NOMO-1 treated with DMSO at 0.1 percent for 48 hours (cell line): ENCODE results near the gene BOLL.
"Not testable (repeated sequence)": the region's sequence is repeated elsewhere in the genome, so short reads cannot be mapped to it uniquely, and the experiment has no call there.

Experiments used
- DNase-seq: peaks from one replicate; lab custom pipeline; 2025; ENCODE audit not compliant: unreplicated experiment; lab: John Stamatoyannopoulos, UW

Gene BOLL

DNA sequence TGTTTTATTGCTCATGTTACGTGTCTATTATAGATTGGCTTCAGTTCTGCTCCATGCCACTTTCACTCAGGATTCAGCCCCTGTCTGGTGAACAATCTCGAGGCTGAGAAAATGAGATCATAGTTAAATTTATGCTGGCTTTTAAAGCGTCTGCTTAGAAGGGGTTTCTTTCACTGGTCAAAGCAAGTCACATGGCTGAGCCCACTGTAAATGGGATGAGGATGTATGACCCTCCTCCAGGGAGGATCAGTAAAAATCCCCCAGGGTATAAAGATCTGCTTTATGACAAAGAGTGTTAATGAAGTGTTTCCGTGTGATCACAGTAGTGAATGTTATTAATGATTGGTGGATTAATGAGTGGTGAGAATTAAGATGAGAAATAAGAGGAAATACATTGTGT is 13.1 kb upstream of the BOLL start:
- DNase-seq, result no peak

DNA sequence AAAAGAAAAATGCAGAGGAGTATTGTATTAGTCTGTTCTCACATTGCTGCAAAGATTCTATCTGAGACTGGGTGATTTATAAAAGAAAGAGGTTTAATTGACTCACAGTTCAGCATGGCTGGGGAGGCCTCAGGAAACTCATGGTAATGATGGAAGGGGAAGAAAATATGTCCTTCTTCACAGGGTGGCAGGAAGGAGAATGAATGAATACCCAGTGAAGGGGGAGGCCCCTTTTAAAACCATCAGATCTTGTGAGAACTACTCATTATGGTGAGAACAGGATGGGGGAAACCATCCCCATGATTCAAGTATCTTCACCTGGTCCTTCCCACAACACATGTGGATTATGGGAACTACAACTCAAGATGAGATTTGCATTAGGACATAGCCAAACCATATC is 10.2 kb upstream of the BOLL start:
- no peak for DNase-seq

DNA sequence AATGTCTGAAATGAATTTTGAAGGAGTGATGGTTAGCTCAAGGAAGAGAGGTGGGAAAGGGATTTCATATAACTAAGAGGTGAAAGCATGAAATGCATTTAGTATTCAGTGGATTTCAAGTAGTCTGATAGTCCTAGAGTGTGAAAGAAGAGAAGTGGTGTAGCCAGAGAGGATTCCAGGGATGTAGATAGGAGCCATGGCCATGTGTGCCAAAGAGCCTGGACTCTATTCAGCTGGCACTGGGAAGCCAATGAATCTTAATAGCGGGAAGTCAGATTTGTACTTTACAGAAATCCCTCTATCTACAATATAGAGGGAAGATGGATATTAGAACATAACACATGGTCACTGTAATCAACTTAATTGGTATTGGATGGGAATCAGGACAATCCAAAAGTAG is 8.3 kb upstream of the BOLL start:
- DNase-seq, result no peak

DNA sequence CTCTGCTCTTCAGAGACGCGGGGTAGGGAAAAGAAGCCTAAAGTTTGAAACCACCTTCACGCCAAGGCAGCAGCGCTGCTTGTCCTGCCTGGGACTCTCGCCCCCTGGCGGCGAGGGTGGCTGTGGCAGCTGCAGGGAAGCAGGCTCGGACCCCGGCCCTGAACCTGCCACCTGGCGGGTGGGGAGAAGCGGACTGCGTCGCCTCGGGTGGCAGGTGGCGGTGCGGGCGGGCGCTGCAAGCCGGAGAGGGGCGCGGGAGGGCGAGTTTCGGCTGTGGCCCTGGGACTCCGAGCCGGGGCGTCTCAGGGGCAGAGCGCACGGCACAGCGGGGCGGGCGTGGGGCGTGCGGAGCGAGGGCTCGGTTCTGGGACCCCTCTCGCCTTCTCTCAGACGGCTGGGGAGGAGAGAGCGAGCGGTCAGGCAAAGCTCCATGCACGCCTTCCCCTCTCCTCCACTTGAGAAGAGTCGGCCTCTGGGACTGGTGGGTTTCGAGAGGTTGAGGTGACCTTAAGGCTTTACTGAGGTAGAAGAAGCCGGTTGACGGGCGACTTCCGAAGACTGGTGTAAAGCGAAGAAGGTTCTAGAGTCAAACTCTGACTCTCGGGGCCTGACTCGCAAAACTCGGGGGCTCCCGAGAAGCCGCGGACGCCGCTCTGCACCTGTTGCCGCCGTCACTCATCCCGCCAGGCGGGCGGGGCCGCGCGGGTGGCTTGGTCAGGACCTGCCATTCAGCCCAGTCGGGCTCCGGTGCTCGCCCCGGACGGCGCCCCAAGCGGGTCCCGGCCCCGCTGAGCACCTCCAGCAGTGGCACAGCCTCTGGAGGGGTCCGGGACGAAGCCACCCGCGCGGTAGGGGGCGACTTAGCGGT is 1.1 kb upstream of the BOLL start:
- no peak for DNase-seq

DNA sequence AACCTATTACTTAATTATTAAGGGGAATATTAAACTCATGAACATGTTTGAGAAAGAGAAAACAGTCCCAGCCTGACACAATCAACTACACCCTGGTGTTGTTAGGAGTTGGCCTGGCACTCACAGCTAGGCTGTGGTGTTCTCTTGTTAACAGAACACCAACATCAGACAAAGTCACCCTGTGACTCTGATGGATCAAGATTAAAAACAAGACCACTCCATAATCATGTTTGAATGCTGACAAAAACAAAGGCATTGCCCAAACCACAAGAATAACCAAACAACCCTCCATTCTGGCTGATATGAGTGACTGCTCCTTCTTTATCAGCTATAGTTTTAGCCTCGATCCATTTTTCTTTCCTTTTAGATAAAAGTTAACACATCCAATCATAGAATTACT is 3.0 kb downstream of the BOLL start:
- no peak for DNase-seq

DNA sequence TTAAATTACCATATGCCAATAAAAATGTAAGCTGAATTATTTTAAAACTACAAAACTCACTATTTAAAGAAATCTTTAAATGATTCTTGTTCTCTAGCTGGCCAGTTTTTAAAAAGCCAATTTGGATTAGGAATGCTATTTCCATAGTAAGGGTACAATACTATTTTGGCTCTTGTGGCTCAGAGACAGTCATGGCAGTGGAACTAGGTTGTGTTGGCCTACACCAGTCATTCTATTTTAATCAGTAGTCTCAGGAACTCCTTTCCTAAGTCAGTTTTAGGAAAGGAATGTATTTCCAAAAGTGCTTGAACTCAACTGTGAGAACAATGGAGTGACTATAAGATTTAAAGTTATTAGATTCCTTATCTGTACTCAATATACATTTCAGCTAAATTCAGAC is 5.9 kb downstream of the BOLL start:
- no peak for DNase-seq

DNA sequence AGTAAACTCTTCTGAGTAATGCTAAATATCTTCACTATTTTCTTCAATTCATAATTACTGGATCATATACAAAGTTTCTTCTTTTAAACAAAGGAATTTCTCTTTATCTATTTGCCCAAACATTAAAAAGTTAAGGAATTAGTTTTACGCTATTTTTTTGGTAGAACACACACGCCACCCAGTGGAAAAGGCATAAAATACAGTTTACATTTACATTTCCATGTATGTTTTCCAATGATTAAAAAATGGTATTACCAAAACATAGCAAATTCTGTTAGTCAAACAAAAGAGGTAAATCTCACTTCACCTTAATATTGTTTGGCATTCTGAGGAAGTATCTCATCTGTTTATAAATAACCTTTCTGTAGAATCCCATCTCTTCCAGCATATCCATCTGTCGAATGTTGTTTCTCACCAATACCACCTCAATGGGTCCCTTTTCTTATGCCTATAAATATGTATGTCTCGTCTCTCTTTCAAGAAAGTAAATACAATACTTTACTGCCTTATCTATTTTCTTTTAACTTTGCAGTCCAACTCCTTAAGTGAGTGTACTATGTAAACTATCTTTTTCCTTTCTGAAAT is 7.2 kb downstream of the BOLL start:
- peak; percentile 25 for DNase-seq

DNA sequence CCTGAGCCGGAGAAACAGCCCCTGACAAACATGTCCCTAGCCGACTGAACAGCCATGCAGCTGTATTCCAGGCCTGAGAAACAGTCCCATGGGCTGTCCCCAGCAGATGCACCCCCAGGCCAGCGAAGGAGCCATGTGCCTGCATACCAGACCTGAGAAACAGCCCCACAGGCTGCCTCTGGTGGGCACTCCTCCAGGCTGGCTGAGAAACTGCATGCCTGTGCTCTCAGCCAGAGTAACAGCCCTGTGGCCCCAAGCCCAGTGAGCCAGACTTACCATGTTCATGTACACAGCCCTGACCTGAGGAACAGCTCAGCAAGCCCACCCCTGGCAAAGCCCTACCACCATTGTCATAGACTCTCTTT is 24.8 kb downstream of the BOLL start:
- DNase-seq, result no peak

DNA sequence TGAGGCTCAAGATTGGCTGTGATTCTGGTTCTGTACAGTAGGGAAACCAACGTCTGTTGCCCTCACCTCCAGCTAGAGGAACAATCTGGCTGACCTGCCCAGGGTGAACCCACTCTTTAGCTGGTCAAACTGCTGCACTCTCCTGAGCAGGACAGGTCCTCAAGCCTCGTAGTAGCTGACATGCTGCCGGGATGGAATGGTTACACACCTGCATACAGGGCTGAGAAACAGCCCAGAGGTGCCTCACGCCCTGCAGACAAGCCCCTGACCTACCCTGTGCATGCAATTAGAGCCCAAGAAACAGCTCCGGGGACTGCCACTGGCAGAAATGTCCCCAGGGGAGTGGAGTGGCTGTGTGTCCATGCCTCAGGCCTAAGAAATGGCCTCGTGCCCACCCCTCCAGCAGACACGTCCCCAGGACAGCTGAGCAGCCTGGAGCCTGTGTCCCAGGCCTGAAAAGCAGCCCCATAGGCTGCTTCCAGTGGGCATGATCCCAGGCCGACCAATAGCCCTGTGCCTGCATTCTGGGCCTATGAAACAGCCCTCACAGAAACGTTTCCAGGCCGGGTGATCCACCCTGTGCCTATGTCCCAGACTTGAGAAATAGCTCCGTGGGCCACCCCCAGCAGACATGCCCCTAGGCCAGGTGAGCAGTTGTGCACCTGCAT is 25.4 kb downstream of the BOLL start:
- DNase-seq, result no peak

DNA sequence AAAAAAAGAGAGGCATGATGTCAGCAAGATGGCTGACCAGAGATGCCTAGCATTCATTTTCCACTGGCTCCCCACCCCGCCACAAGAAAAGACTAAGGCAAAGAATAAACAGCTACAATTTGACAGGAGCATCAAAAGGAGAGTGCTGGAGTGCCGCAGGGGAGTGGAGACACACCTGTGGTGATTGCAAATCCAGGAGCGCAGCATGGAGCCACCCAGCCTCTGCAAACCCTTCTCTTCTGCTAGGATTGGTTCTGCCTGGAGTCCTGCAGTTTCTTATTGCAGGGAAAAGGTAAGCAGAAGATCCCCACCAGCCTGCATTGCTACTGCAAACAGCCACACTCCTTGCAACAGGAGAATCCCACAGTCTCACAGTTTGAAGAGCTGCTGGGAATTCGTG is 26.1 kb downstream of the BOLL start:
- DNase-seq, result no peak

DNA sequence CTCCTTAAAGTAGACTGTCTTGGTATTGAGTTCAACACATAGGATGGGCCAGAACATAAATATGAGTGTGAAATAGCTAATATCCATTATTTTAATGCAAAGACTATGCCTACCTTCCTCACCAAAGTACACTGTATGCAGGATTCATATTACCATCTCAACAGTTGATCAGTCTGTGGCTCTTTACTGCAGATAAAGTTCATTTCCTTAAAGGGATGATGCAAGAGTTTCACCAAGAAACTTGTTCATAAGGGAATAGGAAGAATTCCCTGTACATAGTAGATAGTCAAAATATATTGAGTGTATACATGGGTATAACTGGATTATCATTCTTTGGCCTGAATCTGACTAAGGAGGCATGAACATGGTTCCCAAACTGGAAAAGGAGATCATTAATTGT is 44.9 kb downstream of the BOLL start:
- DNase-seq, result no peak

DNA sequence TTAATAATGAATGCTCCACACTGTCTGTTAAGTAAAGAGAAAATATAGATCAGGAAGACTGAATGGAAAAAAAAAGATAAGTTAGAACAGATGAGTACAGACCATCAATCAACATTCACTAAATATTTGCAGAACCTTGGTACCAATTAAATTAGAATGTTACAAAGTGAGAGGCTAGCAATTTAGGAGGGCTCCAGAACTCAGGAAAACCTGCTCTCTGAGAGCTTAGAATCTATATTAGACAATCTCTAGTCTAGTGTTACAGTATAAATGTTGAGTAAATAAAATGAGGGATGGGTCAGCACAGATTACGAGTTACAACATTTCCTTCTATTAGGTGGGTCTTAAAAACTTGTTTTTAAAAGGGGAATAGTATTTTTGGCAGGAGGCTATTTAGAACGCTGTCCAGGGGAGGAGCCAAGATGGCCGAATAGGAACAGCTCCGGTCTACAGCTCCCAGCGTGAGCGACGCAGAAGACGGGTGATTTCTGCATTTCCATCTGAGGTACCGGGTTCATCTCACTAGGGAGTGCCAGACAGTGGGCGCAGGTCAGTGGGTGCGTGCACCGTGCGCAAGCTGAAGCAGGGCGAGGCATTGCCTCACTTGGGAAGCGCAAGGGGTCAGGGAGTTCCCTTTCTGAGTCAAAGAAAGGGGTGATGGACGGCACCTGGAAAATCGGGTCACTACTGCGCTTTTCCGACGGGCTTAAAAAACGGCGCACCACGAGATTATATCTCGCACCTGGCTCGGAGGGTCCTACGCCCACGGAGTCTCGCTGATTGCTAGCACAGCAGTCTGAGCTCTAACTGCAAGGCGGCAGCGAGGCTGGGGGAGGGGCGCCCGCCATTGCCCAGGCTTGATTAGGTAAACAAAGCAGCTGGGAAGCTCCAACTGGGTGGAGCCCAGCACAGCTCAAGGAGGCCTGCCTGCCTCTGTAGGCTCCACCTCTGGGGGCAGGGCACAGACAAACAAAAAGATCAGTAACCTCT is 56.3 kb downstream of the BOLL start:
- not testable (repeated sequence) for DNase-seq

DNA sequence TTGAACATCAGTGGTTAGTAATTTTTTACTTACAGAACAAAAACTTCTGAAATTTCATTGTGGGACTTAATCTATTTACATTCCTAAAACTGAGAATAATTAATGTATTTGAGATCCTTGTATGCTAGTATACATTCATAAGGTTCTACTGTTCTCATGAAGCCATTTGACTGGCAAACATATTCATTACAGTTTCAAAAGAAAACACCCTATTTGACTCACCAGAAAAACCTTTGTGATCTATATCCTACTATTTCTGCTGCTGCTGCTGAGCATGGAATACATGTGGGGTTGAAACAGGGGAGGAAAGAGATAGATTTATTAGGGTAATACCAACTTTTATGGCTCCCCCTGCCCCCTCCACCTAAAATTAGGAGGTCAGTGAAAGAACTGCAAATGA is 58.1 kb downstream of the BOLL start:
- no peak for DNase-seq

DNA sequence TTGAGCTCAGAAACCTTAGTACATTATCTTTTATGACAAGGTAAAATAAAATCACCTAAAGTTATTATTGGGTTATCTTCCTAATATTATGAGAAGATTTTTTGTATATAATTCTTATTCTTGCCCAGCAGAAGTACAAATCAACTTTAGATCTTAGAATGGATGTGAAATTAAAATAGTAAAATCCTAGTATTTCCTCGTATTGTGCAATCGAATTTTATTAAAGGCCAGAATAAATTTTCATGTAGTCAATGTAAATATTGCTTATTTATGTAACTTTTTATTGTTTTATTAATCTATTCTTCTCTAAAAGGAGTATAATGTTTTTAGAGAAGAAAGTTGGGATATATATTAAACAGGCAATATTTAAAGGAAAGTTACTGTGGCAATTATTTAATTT is 67.3 kb downstream of the BOLL start:
- DNase-seq, result no peak

DNA sequence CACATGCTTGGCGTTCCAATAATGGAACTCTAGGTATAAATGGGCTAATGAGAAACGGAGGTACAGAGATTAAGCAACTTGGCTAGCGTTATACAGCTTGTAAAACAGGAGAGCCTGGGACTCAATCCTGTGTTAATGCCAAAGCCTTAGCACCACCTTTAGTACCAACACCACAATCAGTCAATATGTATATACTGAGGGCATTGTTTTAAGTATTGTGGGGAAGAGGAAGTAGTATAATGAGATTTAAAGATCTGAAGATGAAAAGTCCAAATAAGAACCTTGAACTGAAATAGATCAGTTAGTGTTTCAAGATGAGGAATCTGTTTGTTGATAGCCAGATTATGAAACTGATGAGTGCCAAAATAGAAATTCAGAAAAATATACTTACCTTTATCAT is 71.8 kb downstream of the BOLL start:
- no peak for DNase-seq

DNA sequence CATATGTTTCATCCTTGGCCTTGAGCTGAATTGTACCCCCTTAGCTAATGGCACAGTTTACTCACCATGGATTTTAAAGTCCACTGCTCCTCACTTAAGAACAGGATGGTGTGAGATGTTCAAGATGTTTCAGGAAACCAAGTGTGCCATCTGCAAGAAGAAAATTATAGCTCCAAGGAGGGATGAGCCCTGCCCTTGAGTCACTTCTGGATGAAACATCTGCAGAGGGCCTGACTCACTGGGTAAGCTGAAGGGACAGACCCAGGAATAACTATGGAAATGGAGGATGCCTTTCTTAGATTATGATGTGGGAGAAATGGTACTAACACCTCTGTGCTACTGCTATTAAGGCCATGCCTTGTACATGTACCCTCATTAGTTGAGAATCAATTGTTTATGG is 73.5 kb downstream of the BOLL start:
- no peak for DNase-seq

DNA sequence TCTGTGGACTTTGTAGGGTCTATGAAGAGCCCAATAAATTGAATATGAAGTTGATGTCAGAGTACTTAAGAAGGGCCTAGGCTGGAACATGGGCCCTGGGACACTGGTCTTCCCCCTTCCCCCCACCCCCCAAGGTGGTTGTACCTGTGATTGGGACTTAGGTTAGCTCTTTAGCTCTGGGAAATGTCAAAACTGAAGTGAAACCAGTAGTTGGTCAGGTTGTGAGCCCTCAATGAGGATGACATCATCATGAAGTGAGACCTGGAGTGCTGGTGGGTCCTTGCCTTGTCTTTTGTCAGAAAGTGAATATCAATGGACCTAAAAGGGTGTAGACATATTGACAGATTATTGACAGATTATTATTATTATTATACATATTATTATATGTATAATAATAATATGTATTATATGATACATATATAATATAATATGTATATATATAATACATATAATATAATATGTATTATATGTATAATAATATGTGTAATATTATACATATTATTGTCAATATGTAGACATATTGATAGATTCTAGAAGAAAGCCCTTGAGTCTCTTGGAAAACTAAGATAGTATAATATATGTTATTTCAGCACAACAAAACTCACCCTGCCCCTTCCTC is 74.6 kb downstream of the BOLL start:
- peak; percentile 14 for DNase-seq

DNA sequence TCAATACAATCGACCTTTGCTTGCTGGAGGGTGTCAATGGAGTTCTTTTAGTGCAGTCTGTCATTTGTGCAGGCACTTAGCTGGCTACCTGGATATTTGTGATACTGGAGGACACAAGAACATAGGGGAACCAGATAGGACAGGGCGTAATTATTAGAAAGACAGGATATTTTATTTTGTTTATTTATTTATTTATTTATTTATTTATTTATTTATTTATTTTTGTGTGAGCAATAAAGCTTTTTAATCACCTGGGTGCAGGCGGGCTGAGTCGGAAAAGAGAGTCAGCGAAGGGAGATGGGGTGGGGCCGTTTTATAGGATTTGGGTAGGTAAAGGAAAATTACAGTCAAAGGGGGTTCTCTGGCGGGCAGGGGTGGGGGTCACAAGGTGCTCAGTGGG is 76.0 kb downstream of the BOLL start:
- DNase-seq, result not testable (repeated sequence)

DNA sequence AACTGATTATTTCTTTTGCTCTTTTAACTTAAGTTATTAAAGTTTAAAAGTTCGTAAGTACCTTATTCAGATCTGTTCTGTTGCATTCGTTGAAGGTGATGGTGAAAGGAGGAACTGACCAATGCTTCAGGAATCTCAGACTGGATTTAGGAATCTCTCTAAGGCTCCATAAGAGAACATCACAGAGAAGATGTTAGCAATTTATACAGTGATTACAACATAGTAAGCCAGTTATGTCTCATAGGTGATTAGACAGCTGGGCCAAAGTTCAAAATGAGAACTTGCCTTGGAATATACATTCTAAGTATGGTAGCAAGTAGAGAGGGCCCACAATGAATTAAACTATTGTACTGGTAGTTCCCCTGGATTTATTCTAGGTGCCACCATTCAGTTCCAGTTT is 76.8 kb downstream of the BOLL start:
- peak; percentile 8 for DNase-seq

DNA sequence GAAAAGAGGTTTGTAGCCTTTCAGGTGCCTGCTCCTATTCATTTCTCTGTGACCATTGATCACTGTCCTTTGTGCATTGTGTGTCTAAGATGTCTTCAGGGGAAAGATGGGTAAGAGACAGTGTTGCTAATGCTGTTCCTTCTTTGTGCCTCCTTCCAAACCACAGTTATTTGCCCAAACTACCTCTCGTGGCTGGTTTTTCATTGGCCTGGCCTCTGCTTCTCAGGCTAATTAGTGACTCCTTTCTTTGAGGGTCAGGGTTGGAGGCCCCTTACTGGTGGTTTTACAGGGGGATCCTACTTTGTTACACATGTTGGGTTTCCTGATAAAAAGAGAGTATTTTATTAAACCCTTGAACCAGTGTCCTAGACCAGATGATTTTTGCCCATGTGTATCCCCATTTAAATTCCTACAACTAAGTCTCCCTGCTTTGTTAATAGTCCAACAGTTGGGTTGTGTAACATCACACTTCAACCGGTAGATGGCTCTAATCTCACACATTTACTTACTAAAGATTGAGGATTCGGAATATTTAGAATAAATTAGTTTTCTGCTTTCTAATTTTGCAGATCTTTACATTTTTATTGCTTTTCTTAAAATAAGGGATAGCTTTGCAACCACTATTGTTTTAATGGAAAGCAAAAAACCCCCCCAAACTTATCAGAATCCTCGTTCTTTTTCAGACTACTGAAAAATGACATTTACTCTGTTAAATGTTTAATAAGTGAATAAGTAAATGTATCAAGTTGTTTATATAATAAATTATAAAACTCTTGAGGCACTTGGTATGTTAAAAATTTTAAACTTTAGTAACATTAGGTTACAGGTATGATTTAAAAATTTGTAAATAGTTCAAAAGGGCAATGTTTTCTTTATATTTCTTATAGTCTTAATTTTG is 77.6 kb downstream of the BOLL start:
- DNase-seq, result peak; percentile 39
